HFF-Myc (cell line): Measurements from ENCODE around the gene PPP1R3D.

Source experiments
- DNase-seq: peaks from one replicate; pipeline ENCODE4 v3.0.0-alpha.2; 2011; ENCODE audit warnings: low read depth; ENCODE audit errors: extremely low read depth
- H3K4me3 ChIP-seq: replicated peaks from 2 replicates; pipeline ENCODE4 v1.5.1; 2011; ENCODE audit warnings: low read depth, mild to moderate bottlenecking, control low read depth, low read length
- CTCF ChIP-seq: IDR thresholded peaks from 2 replicates; pipeline ENCODE4 v1.5.1; 2012; ENCODE audit warnings: mild to moderate bottlenecking, low read depth, low read length, control low read depth; ENCODE audit errors: missing control alignments

The PPP1R3D gene

GRCh38 chr20:59937150-59937549 is 3.0 kb downstream of the PPP1R3D start:
- H3K4me3 ChIP-seq = no peak overlapping the region
- DNase-seq = no peak
- TF ChIP-seq CTCF = no peak

- TF ChIP-seq CTCF = no peak
- DNase-seq = no peak
- no peak overlapping the region for H3K4me3 ChIP-seq
Measured at GRCh38 chr20:59936409-59936808, 3.7 kb downstream of the PPP1R3D start.

- H3K4me3 ChIP-seq = no peak overlapping the region
- no peak for TF ChIP-seq CTCF
- no peak for DNase-seq
Measured at GRCh38 chr20:59935457-59936185, 4.5 kb downstream of the PPP1R3D start.

GRCh38 chr20:59933849-59934585 is 6.1 kb downstream of the PPP1R3D start:
- DNase-seq = no peak
- TF ChIP-seq CTCF = peak; percentile 96
- H3K4me3 ChIP-seq = peak overlapping the region; percentile 46

- H3K4me3 ChIP-seq = peak within 1 kb of the TSS; percentile 46
- TF ChIP-seq CTCF = no peak
- DNase-seq = no peak
Measured at GRCh38 chr20:59933296-59933848, 6.7 kb downstream of the PPP1R3D start, which contains the start of gene SYCP2. Gene SYCP2 (minus strand): TSS chr20:59933637. CDS start chr20:59922413, 11,224 bp downstream.

GRCh38 chr20:59932616-59933295 is 7.3 kb downstream of the PPP1R3D start:
- DNase-seq = no peak
- no peak for TF ChIP-seq CTCF
- no peak overlapping the region for H3K4me3 ChIP-seq
